PC-3 (cell line): ENCODE measurements around the gene AMZ1. TPM values are rescaled to one million over a fixed set of nuclear protein-coding genes. Genes with fewer than 3 reads are reported as not detected.

ENCODE experiments used
- ATAC-seq: fragments of 200-7000 bp; cut with Tn5 transposase; 2 replicates; pipeline ENCODE4 v1.9.1; 2020; ENCODE audit warnings: mild to moderate bottlenecking, moderate library complexity
- BruUV-seq: library from RNA; stranded (reverse); fragments of 400-500 nt; replicated peaks from 2 replicates; lab custom pipeline; 2021; lab: Mats Ljungman, UMichigan
- CTCF ChIA-PET: fragments of 300-600 bp; sonication (Branson Sonifier 250); formaldehyde crosslinking; loops from one replicate; lab custom pipeline; 2022; ENCODE audit warnings: antibody characterized with exemption; lab: Charles Lee
- POLR2A ChIA-PET: fragments of 300-600 bp; sonication (Branson Sonifier 250); formaldehyde crosslinking; loops from one replicate; lab custom pipeline; 2022; ENCODE audit warnings: antibody characterized with exemption; ENCODE audit not compliant: unreplicated experiment; lab: Charles Lee
- DNase-seq: peaks from one replicate; pipeline ENCODE4 v3.0.0-alpha.2; 2015
- H2AFZ ChIP-seq: fragments of 300-600 bp; sonication (generic); 2 replicates; pipeline ENCODE4 v1.6.0; 2016; ENCODE audit warnings: antibody characterized with exemption, low read length
- H3F3A ChIP-seq: fragments of 300-600 bp; sonication (generic); one replicate; pipeline ENCODE4 v1.6.0; 2017; ENCODE audit warnings: antibody characterized with exemption, low read length, control low read depth, mild to moderate bottlenecking; ENCODE audit not compliant: unreplicated experiment
- H3K27ac ChIP-seq: fragments of 300-600 bp; sonication (generic); 2 replicates; pipeline ENCODE4 v1.5.1; 2016; ENCODE audit warnings: mild to moderate bottlenecking, low read length
- H3K27me3 ChIP-seq: fragments of 300-600 bp; sonication (generic); 2 replicates; pipeline ENCODE4 v1.6.1; 2016; ENCODE audit warnings: low read length, mixed read lengths
- H3K36me3 ChIP-seq: fragments of 300-600 bp; sonication (generic); 2 replicates; pipeline ENCODE4 v1.6.1; 2016; ENCODE audit warnings: low read depth, mixed run types, low read length, mixed read lengths
- H3K4me1 ChIP-seq: fragments of 300-600 bp; sonication (generic); 2 replicates; pipeline ENCODE4 v1.5.1; 2016; ENCODE audit warnings: low read length; ENCODE audit not compliant: insufficient read depth
- H3K4me2 ChIP-seq: fragments of 300-600 bp; sonication (generic); 2 replicates; pipeline ENCODE4 v1.6.0; 2016; ENCODE audit warnings: low read length
- H3K4me3 ChIP-seq: fragments of 300-600 bp; sonication (generic); 2 replicates; pipeline ENCODE4 v1.5.1; 2016; ENCODE audit warnings: mild to moderate bottlenecking, low read length, mixed read lengths
- H3K79me2 ChIP-seq: fragments of 300-600 bp; sonication (generic); 2 replicates; pipeline ENCODE4 v1.6.1; 2017; ENCODE audit warnings: low read length, mixed read lengths
- H3K9ac ChIP-seq: fragments of 300-600 bp; sonication (generic); 2 replicates; pipeline ENCODE4 v1.6.0; 2016; ENCODE audit warnings: mild to moderate bottlenecking, low read length
- H3K9me2 ChIP-seq: fragments of 300-600 bp; sonication (generic); replicated peaks from 2 replicates; pipeline ENCODE4 v1.6.1; 2016; ENCODE audit warnings: mixed run types, low read length, mixed read lengths
- H3K9me3 ChIP-seq: fragments of 300-600 bp; sonication (generic); 2 replicates; pipeline ENCODE4 v1.6.1; 2016; ENCODE audit warnings: low read length, mixed read lengths
- H4K20me1 ChIP-seq: fragments of 300-600 bp; sonication (generic); 2 replicates; pipeline ENCODE4 v1.6.1; 2016; ENCODE audit warnings: low read length, mixed read lengths
- CTCF ChIP-seq: fragments of 300-600 bp; sonication (generic); conservative IDR thresholded peaks from 2 replicates; pipeline ENCODE4 v1.5.1; 2017; ENCODE audit warnings: antibody characterized with exemption, low read depth, mild to moderate bottlenecking, low read length
- EZH2 ChIP-seq: fragments of 300-600 bp; sonication (generic); IDR thresholded peaks from one replicate; pipeline ENCODE4 v1.6.1; 2017; ENCODE audit warnings: antibody characterized with exemption, mild to moderate bottlenecking, low read length; ENCODE audit not compliant: unreplicated experiment
- EZH2phosphoT487 ChIP-seq: fragments of 300-600 bp; sonication (generic); IDR thresholded peaks from 2 replicates; pipeline ENCODE4 v1.6.1; 2018; ENCODE audit warnings: mild to moderate bottlenecking, antibody characterized with exemption, low read length, borderline replicate concordance
- intact Hi-C: fragments of 100-400 bp; cut with micrococcal nuclease; formaldehyde crosslinking; loops from 2 replicates; pipeline ENCODE4 v1.9.0; 2023
- total RNA-seq: library from RNA; depleted of rRNA; stranded (reverse); fragments of >200 nt; gene quantifications from 2 replicates; pipeline ENCODE4 v1.2.3, GENCODE V29; 2014

Gene AMZ1
- total RNA-seq, 1 experiment from 2014 or later, result not detected

GRCh38 chr7:2647594-2648172, 40.3 kb upstream of the AMZ1 start:
- ChIA-PET CTCF (no interaction called here), POLR2A (no interaction called here)
- H3K79me2 ChIP-seq, result no peaks in the 10 kb centered on the region
- H3K4me2 ChIP-seq, result no peak overlapping the region
- DNase-seq, result no peak
- TF ChIP-seq EZH2 (no peak), CTCF (no peak), EZH2phosphoT487 (no peak)
- H3K27me3 ChIP-seq, result no peaks in the 10 kb centered on the region
- intact Hi-C loops, result no loop called here
- H3F3A ChIP-seq, result no peaks in the 10 kb centered on the region
- H3K9me3 ChIP-seq, result no peaks in the 10 kb centered on the region
- H3K4me3 ChIP-seq, result no peak overlapping the region
- no peaks in the 10 kb centered on the region for H3K9me2 ChIP-seq
- no peaks in the 10 kb centered on the region for H4K20me1 ChIP-seq
- no peak overlapping the region for H3K9ac ChIP-seq
- ATAC-seq, result no peak
- BruUV-seq, result no TSS peak
- no peaks in the 10 kb centered on the region for H3K36me3 ChIP-seq
- H3K27ac ChIP-seq, result no peak overlapping the region
- H2AFZ ChIP-seq, result no peak overlapping the region
- no peaks in the 10 kb centered on the region for H3K4me1 ChIP-seq

- Histone ChIP-seq H4K20me1 (no peaks in the 10 kb centered on the region), H3K36me3 (no peaks in the 10 kb centered on the region), H3K27ac (no peak overlapping the region), H3K9me3 (no peaks in the 10 kb centered on the region), H3K9me2 (no peaks in the 10 kb centered on the region), H2AFZ (no peak overlapping the region), H3F3A (no peaks in the 10 kb centered on the region), H3K4me3 (no peak overlapping the region), H3K9ac (no peak overlapping the region), H3K79me2 (no peaks in the 10 kb centered on the region), H3K4me2 (no peak overlapping the region), H3K4me1 (no peaks in the 10 kb centered on the region), H3K27me3 (no peaks in the 10 kb centered on the region)
- ChIA-PET CTCF (no interaction called here), POLR2A (no interaction called here)
- no peak for DNase-seq
- TF ChIP-seq EZH2 (no peak), CTCF (no peak)
- intact Hi-C loops, result no loop called here
- no peak for ATAC-seq
- no TSS peak for BruUV-seq
Observed at GRCh38 chr7:2649139-2649838, 38.7 kb upstream of the AMZ1 start.

GRCh38 chr7:2649991-2650390, 38.0 kb upstream of the AMZ1 start:
- no peak overlapping the region for H3K4me2 ChIP-seq
- no peak for TF ChIP-seq CTCF
- intact Hi-C loops, result no loop called here
- ATAC-seq (no peak), DNase-seq (no peak)
- POLR2A ChIA-PET, result no interaction called here
- H3K9ac ChIP-seq, result no peak overlapping the region
- CTCF ChIA-PET, result no interaction called here
- no peaks in the 10 kb centered on the region for H3K9me2 ChIP-seq
- H2AFZ ChIP-seq, result no peak overlapping the region
- H3K27me3 ChIP-seq, result no peaks in the 10 kb centered on the region
- H4K20me1 ChIP-seq, result no peaks in the 10 kb centered on the region
- no peaks in the 10 kb centered on the region for H3K9me3 ChIP-seq
- no peaks in the 10 kb centered on the region for H3F3A ChIP-seq
- BruUV-seq, result no TSS peak
- no peak overlapping the region for H3K27ac ChIP-seq
- H3K36me3 ChIP-seq, result no peaks in the 10 kb centered on the region
- no peaks in the 10 kb centered on the region for H3K79me2 ChIP-seq
- no peak overlapping the region for H3K4me3 ChIP-seq
- H3K4me1 ChIP-seq, result no peaks in the 10 kb centered on the region
